GM12878 (cell line): ENCODE data around the gene PRDM12. TPM values are rescaled to one million over a fixed set of nuclear protein-coding genes. Genes with fewer than 3 reads are reported as not detected.

Experiments
- ATAC-seq: fragments of 200-7000 bp; cut with Tn5 transposase; 3 replicates; pipeline ENCODE4 v1.9.1; 2020; ENCODE audit warnings: mild to moderate bottlenecking, moderate library complexity
- BruUV-seq: library from RNA; stranded (reverse); fragments of 400-500 nt; replicated peaks from 2 replicates; lab custom pipeline; 2021; lab: Mats Ljungman, UMichigan
- CTCF ChIA-PET: fragments of 300-600 bp; sonication (Branson Sonifier 250); formaldehyde crosslinking; extraction: SDS; loops from one replicate; lab custom pipeline; 2021; ENCODE audit warnings: inconsistent platforms; lab: Yijun Ruan, JAX
- POLR2A ChIA-PET: fragments of 350-600 bp; formaldehyde crosslinking; extraction: SDS; loops from one replicate; lab custom pipeline; 2021; ENCODE audit warnings: inconsistent platforms; lab: Charles Lee
- RAD21 ChIA-PET: fragments of 300-600 bp; sonication (Branson Sonifier 250); formaldehyde crosslinking; loops from one replicate; lab custom pipeline; 2023; ENCODE audit warnings: antibody characterized with exemption; ENCODE audit not compliant: unreplicated experiment; lab: Charles Lee
- SMC1A ChIA-PET: fragments of 300-600 bp; sonication (Branson Sonifier 250); formaldehyde crosslinking; loops from one replicate; lab custom pipeline; 2023; ENCODE audit not compliant: unreplicated experiment, uncharacterized antibody; lab: Charles Lee
- DNase-seq: peaks from one replicate; pipeline ENCODE4 v3.0.0-alpha.2; 2011; ENCODE audit warnings: low read depth, low spot score
- FAIRE-seq: peaks from 3 replicates; lab custom pipeline; 2011; peaks lifted over from hg19 to GRCh38; lab: Jason Lieb, UNC
- H2AFZ ChIP-seq: 2 replicates; pipeline ENCODE4 v1.6.0; 2011; ENCODE audit warnings: low read depth, low read length, control low read depth; ENCODE audit not compliant: control insufficient read depth
- H3K27ac ChIP-seq: 2 replicates; pipeline ENCODE4 v1.5.1; 2011; ENCODE audit warnings: control low read depth; ENCODE audit not compliant: control insufficient read depth, insufficient read depth
- H3K27me3 ChIP-seq, 2 experiments: replicated peaks in 1 of 2; 2 replicates each; pipeline versions ENCODE4 v1.6.0 to v1.6.1; 2011; ENCODE audit warnings: low read length in 1 of 2; ENCODE audit not compliant: control insufficient read depth in 2 of 2, insufficient read depth in 2 of 2
- H3K36me3 ChIP-seq, 2 experiments: 2 replicates each; pipeline ENCODE4 v1.5.1; 2011; ENCODE audit warnings: low read length in 1 of 2; ENCODE audit not compliant: control insufficient read depth in 2 of 2, insufficient read depth in 2 of 2
- H3K4me1 ChIP-seq: 2 replicates; pipeline ENCODE4 v1.6.1; 2011; ENCODE audit warnings: mild to moderate bottlenecking, low read length, moderate library complexity, mixed read lengths; ENCODE audit not compliant: control insufficient read depth, insufficient read depth
- H3K4me2 ChIP-seq: 2 replicates; pipeline ENCODE4 v1.6.0; 2011; ENCODE audit warnings: control low read depth; ENCODE audit not compliant: control insufficient read depth, insufficient read depth
- H3K4me3 ChIP-seq: fragments of 200-600 bp; sonication (generic); 2 replicates; pipeline ENCODE4 v1.5.1; 2016
- H3K79me2 ChIP-seq: 2 replicates; pipeline ENCODE4 v1.6.0; 2011; ENCODE audit warnings: low read length; ENCODE audit not compliant: control insufficient read depth, insufficient read depth
- H3K9ac ChIP-seq: 2 replicates; pipeline ENCODE4 v1.8.0; 2011; ENCODE audit warnings: low read length, control low read depth, mixed read lengths; ENCODE audit not compliant: control insufficient read depth, insufficient read depth
- H3K9me3 ChIP-seq: replicated peaks from 3 replicates; pipeline ENCODE4 v1.5.1; 2011; ENCODE audit warnings: mild to moderate bottlenecking, low read length; ENCODE audit not compliant: control insufficient read depth, insufficient read depth
- H4K20me1 ChIP-seq: 2 replicates; pipeline ENCODE4 v1.6.0; 2011; ENCODE audit not compliant: control insufficient read depth, insufficient read depth
- BACH1 ChIP-seq: fragments of 450-650 bp; IDR thresholded peaks from 2 replicates; pipeline ENCODE4 v1.6.1; 2017; ENCODE audit warnings: mild to moderate bottlenecking, borderline replicate concordance
- ETV6 ChIP-seq, 2 experiments: fragments of 450-650 bp in 1 of 2; IDR thresholded peaks in 1 of 2; conservative IDR thresholded peaks in 1 of 2; 2 replicates each; pipeline ENCODE4 v1.6.1; 2014; ENCODE audit warnings: antibody characterized with exemption in 1 of 2, borderline replicate concordance in 1 of 2, low read depth in 1 of 2, mild to moderate bottlenecking in 1 of 2, moderate library complexity in 1 of 2
- EZH2 ChIP-seq: IDR thresholded peaks from 2 replicates; pipeline ENCODE4 v1.6.1; 2012; ENCODE audit warnings: low read depth, mild to moderate bottlenecking, control low read depth, inconsistent platforms, low read length, borderline replicate concordance; ENCODE audit not compliant: control insufficient read depth
- IRF4 ChIP-seq: IDR thresholded peaks from 2 replicates; pipeline ENCODE4 v1.6.1; 2011; ENCODE audit warnings: low read depth, low read length
- SMAD1 ChIP-seq: fragments of 450-650 bp; IDR thresholded peaks from 2 replicates; pipeline ENCODE4 v1.6.1; 2018; ENCODE audit warnings: mild to moderate bottlenecking, low read depth; ENCODE audit not compliant: partially characterized antibody
- ZBED1 ChIP-seq: IDR thresholded peaks from 2 replicates; pipeline ENCODE4 v1.6.1; 2016; ENCODE audit warnings: borderline replicate concordance
- WGBS: methylation state at CpG from one replicate; pipeline ENCODE4 v1.1.6; 2016; ENCODE audit warnings: low lambda C conversion rate; ENCODE audit not compliant: insufficient replicate concordance, insufficient coverage; ENCODE audit errors: missing lambda C conversion rate; 5-methylcytosine and 5-hydroxymethylcytosine counted together
- in situ Hi-C: fragments of 300-500 bp; cut with MboI; formaldehyde crosslinking; loops from 9 replicates; pipeline ENCODE4 v1.14.3; 2018; ENCODE audit warnings: mixed read lengths
- intact Hi-C: fragments of 100-400 bp; cut with micrococcal nuclease; formaldehyde crosslinking; loops from one replicate; pipeline ENCODE4 v1.14.2; 2022; ENCODE audit not compliant: unreplicated experiment
- polyA plus RNA-seq, 11 experiments: library from polyadenylated mRNA; depleted of rRNA in 4 of 11; unstranded in 6 of 11; stranded (reverse) in 5 of 11; fragments of >200 nt; fragmentation: Nextera tagmentation in 4 of 11; fragmentation: Illumina TruSeq in 1 of 11; extraction: Ambion mirVana in 4 of 11; extraction: Trizol in 1 of 11; gene quantifications; 1 replicate in 1 of 11; 2 replicates in 10 of 11; pipeline versions ENCODE4 v1.2.1 to v1.2.3, GENCODE V29; 2011 to 2016; ENCODE audit warnings: inconsistent platforms in 2 of 11, missing spikeins in 2 of 11, low read depth in 1 of 11
- total RNA-seq, 4 experiments: library from RNA; depleted of rRNA in 3 of 4; stranded (reverse); fragments of >200 nt in 3 of 4; fragmentation: Illumina TruSeq in 1 of 4; extraction: Trizol in 1 of 4; gene quantifications; 2 replicates each; pipeline versions ENCODE4 v1.2.1 to v1.2.3, GENCODE V29; 2013 to 2021

Gene PRDM12
- total and polyA plus RNA-seq, 10 of the 15 experiments (the other 5 are each of a cell fraction or from before 2014, with no cell fraction given): not detected

DNA sequence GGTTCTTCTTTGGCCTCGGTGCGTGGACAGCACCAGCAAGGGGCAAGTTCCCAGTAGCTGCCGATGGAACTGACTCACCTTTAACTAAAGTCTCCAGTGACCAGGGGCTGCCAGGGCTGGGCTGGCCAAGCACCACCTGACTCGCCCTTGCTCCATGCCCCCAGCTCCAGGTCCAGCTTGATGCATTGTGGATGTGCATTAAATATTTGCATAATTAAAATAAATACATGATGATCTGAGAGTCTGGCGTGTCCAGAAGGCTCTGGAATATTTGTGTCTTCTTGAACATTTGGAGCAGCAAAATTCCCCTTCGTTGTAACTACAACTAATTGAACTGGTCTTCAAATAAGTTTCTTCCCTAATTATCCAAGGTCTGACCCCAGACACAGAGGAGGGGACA is 9.5 kb upstream of the PRDM12 start (continued):
- TF ChIP-seq ETV6 (conservative IDR thresholded peaks at IDR 0.05 in 1 of 2, IDR thresholded peaks at IDR 0.05 in 1 of 2; ENCODE audit: borderline replicate concordance in 1 of 2, low read depth in 1 of 2) (no peak), BACH1 (no peak)

DNA sequence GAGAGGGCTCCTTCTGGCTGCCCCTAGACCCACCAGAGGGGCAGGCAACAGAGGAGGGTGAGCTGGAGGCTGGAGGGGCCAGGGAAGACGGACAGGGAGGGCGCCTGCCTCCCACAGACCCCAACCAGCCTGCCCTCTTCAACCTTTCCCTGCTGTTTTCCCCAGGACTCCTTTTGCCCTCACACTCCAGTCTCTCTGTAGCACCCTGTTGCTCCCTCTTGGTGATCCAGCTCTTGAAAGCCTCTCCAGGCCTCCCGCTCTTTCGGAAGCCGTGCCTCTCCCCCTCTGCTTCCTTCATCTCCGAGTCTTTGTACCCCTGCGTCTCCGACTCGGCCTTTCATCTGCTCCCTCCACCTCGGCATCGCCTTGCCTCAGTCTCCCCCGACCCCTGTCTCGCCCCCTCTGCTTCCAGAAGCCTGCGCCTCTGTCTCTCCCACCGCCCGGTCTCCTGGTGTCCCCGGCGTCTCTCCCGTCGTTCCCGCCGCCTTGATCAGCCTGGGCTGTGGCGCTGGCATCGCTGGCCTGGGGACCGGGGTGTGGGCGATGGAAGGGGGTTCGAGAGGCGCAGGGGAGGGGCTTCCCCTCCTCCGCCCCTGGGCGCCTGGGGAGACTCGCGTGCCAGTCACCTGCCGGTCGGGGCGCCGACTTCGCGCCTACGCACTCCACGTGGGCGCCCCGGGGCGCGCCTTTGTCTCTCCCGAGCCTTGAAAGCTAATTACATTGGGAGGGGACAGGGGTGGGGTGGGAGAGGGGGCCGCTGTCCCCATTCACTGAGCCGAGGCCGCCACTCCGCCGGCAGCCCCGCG is 5.3 kb upstream of the PRDM12 start:
- no peak overlapping the region for H3K9ac ChIP-seq
- WGBS: 62% methylated on average over 27 of the region's 52 CpGs
- H3K4me1 ChIP-seq: no peaks in the 10 kb centered on the region
- CTCF ChIA-PET: no interaction called here
- intact Hi-C loops: no loop called here
- H3K27me3 ChIP-seq: peaks cover 14 to 21% of the 10 kb centered on the region in 2 experiments
- no peak overlapping the region for H3K4me2 ChIP-seq
- in situ Hi-C loops: no loop called here
- H3K9me3 ChIP-seq: no peaks in the 10 kb centered on the region
- H4K20me1 ChIP-seq: no peaks in the 10 kb centered on the region
- FAIRE-seq: no peak
- ATAC-seq: no peak
- SMC1A ChIA-PET: no interaction called here
- H2AFZ ChIP-seq: no peak overlapping the region
- no peak overlapping the region for H3K27ac ChIP-seq
- BruUV-seq: no TSS peak
- H3K79me2 ChIP-seq: no peaks in the 10 kb centered on the region
- H3K4me3 ChIP-seq: no peak overlapping the region
- no peaks in the 10 kb centered on the region for H3K36me3 ChIP-seq
- TF ChIP-seq ZBED1 (no peak), SMAD1 (no peak), IRF4 (no peak), EZH2 (no peak)
- DNase-seq: no peak
- RAD21 ChIA-PET: no interaction called here
- POLR2A ChIA-PET: no interaction called here
